ENCODE data around the gene EHD4. TPM values are rescaled to one million over a fixed set of nuclear protein-coding genes. Genes with fewer than 3 reads are reported as not detected.

The EHD4 gene
- total and polyA plus RNA-seq, 2 donors (not counting 3 experiments of a cell fraction or from before 2014, with no cell fraction given), result 96.7 to 128 TPM

GRCh38 chr15:41876689-41877088, 95.7 kb downstream of the EHD4 start:
- Histone ChIP-seq H3K4me3 (replicated peaks in 1 of 3; ENCODE audit: insufficient read depth in 1 of 3, low read depth in 1 of 3, low read length in 3 of 3) (no peak overlapping the region), H3K9ac (replicated peaks; ENCODE audit: extremely low read depth, insufficient read depth, low read length) (no peak overlapping the region), H3K9me1 (replicated peaks; ENCODE audit: control insufficient read depth, extremely low read depth, insufficient read depth, low read length) (no peaks in the 10 kb centered on the region), H3K4me2 (ENCODE audit: insufficient read depth, low read length) (no peak overlapping the region), H2AFZ (ENCODE audit: low read depth, low read length) (no peak overlapping the region), H3K9me3 (replicated peaks; ENCODE audit: control insufficient read depth, insufficient read depth, low read length) (no peaks in the 10 kb centered on the region), H3K27ac (ENCODE audit: insufficient read depth, low read depth, low read length) (no peak overlapping the region), H4K20me1 (replicated peaks; ENCODE audit: control insufficient read depth, extremely low read depth, insufficient read depth, low read length) (no peaks in the 10 kb centered on the region), H3K4me1 (ENCODE audit: control insufficient read depth, extremely low read depth, insufficient read depth, low read length) (no peaks in the 10 kb centered on the region), H3K36me3 (ENCODE audit: control insufficient read depth in 2 of 2, extremely low read depth in 1 of 2, insufficient read depth in 2 of 2, low read length in 2 of 2) (peaks cover 0 to 46% of the 10 kb centered on the region in 2 experiments), H3K27me3 (ENCODE audit: control insufficient read depth in 2 of 2, insufficient read depth in 2 of 2, low read length in 2 of 2) (no peaks in the 10 kb centered on the region), H3K79me2 (ENCODE audit: control insufficient read depth, insufficient read depth, low read length) (no peaks in the 10 kb centered on the region)
- intact Hi-C loops (cut with micrococcal nuclease) (no loop called here), dilution Hi-C loops (cut with MboI; ENCODE audit: extremely low pct_ligation_motif_present, low sequenced_read_pairs) (no loop called here)
- no TSS peak for BruUV-seq (replicated peaks)
- FAIRE-seq (no peak), DNase-seq (ENCODE audit: low read depth, low spot score) (no peak)
- POLR2A ChIA-PET, result no interaction called here
- no peak for TF ChIP-seq GATA2 (IDR thresholded peaks at IDR 0.05; ENCODE audit: insufficient read depth, insufficient read length, low read depth, low read length)
- TF ChIP-seq JUN (IDR thresholded peaks at IDR 0.05; ENCODE audit: borderline replicate concordance, insufficient read depth, insufficient read length, low read depth), result no peak
- TF ChIP-seq CTCF (IDR thresholded peaks at IDR 0.05; ENCODE audit: extremely low read depth in 1 of 2, insufficient read depth in 1 of 2, low read depth in 1 of 2, low read length in 2 of 2), result no peak
- TF ChIP-seq POLR2A (IDR thresholded peaks at IDR 0.05; ENCODE audit: low read depth, low read length), result no peak
- TF ChIP-seq, protein P1, sequence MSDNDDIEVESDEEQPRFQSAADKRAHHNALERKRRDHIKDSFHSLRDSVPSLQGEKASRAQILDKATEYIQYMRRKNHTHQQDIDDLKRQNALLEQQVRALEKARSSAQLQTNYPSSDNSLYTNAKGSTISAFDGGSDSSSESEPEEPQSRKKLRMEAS (IDR thresholded peaks at IDR 0.05; ENCODE audit: insufficient read depth, insufficient read length), result no peak
- TF ChIP-seq EZH2 (IDR thresholded peaks at IDR 0.05; ENCODE audit: borderline replicate concordance, low read depth, low read length, severe bottlenecking), result no peak
- no peak for TF ChIP-seq POLR2AphosphoS5 (IDR thresholded peaks at IDR 0.05; ENCODE audit: insufficient read depth, low read depth, low read length)
- TF ChIP-seq MYC (IDR thresholded peaks at IDR 0.05; ENCODE audit: low read depth, low read length), result no peak
- CTCF ChIA-PET, result interaction anchor here (0.6 to 1.4 kb wide), 3 partner anchors 13 to 625 kb away, joined by 3 read pairs; no protein-coding TSS in a partner anchor
